BLaER1 (cell line): ENCODE measurements around the gene NANS.

ENCODE experiments used
- H3K27ac ChIP-seq: shearing (Covaris generic); formaldehyde crosslinking; 2 replicates; pipeline ENCODE4 v1.8.1; 2022
- H3K27me3 ChIP-seq: shearing (Covaris generic); formaldehyde crosslinking; 2 replicates; pipeline ENCODE4 v1.8.1; 2022
- H3K36me3 ChIP-seq: shearing (Covaris generic); formaldehyde crosslinking; 2 replicates; pipeline ENCODE4 v1.8.1; 2022
- H3K4me1 ChIP-seq: shearing (Covaris generic); formaldehyde crosslinking; 2 replicates; pipeline ENCODE4 v1.8.1; 2022
- H3K4me2 ChIP-seq: shearing (Covaris generic); formaldehyde crosslinking; 2 replicates; pipeline ENCODE4 v1.8.1; 2022
- H3K4me3 ChIP-seq: shearing (Covaris generic); formaldehyde crosslinking; 2 replicates; pipeline ENCODE4 v1.8.1; 2022
- H3K9ac ChIP-seq: shearing (Covaris generic); formaldehyde crosslinking; 2 replicates; pipeline ENCODE4 v1.8.1; 2022
- H3K9me3 ChIP-seq: shearing (Covaris generic); formaldehyde crosslinking; 2 replicates; pipeline ENCODE4 v1.8.1; 2022
- H4K20me1 ChIP-seq: shearing (Covaris generic); formaldehyde crosslinking; 2 replicates; pipeline ENCODE4 v1.8.1; 2022
- Cebpa-rat ChIP-seq: shearing (Covaris generic); IDR thresholded peaks from 2 replicates; pipeline ENCODE4 v1.8.1; 2022

NANS gene

DNA sequence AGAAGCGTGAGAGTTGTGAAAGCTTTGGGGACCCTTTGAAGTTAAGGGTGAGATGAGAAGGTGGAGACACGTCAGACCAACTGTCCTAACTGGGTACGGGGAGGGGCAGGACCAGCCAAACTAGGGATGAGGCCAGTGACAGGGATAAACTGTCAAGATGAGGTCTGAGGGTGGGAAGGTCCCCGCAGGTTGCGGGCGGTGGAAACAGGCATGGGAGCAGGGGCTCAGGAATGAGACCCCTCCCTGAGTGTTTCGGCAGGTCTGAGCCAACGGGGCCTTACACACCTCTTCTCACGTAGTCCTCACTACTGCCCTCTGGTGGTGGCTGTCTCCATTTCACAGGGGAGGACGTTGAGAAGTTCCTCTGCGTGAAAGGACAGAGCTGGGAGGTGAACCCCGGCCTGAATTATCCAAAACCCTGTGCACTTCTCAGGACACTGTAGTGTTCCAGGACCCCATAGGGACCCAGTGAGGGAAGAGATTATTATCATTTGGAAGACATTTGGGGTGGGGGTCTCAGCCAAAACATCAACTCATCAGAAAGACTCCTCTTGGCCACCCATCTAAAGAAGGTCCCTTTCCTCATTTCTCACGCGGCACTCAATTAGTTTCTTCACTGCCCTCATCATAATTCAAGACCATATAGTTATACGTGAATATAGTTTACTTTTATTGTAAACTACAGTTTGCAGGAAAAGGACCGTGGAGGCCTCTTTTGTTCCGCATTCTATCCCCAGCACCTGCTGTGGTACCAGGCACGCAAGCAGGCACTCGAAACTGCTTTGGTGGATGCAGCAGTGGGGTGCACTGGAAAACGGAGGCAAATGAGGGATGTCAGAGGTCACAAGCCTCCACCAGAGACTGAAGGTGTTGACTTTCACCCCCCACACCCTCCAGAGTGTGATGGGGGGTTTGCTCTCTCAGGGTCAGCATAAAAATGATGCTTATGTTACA, 21.7 kb upstream of the NANS start:
- Histone ChIP-seq H4K20me1 (no peaks in the 10 kb centered on the region), H3K27ac (no peak overlapping the region), H3K9me3 (no peaks in the 10 kb centered on the region), H3K4me2 (peak overlapping the region; percentile 43), H3K36me3 (no peaks in the 10 kb centered on the region), H3K4me3 (no peak overlapping the region), H3K9ac (no peak overlapping the region), H3K4me1 (peaks cover 41% of the 10 kb centered on the region), H3K27me3 (no peaks in the 10 kb centered on the region)
- TF ChIP-seq Cebpa-rat, result no peak

DNA sequence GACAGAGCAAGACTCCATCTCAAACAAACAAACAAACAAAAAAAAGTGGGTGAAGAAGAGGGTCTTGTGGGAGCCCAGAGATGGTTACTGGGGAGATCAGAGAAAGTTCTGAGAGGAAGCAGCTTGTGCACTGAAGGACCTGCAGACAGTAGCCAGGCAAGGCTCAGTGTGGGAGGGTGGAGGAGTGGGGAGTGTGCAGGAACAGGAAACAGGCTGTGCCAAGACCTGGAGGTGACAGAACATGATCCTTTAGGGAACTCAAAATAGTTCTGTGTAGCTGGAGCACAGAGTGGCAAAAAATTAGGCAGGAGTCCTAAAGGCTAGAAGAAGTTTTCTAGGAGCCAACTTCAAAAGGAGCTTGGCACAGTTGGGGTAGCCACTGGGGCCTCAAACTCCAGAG, 19.2 kb upstream of the NANS start:
- Histone ChIP-seq H4K20me1 (no peaks in the 10 kb centered on the region), H3K27me3 (no peaks in the 10 kb centered on the region), H3K36me3 (no peaks in the 10 kb centered on the region), H3K4me1 (peaks cover 47% of the 10 kb centered on the region), H3K4me3 (no peak overlapping the region), H3K4me2 (no peak overlapping the region), H3K27ac (no peak overlapping the region), H3K9me3 (no peaks in the 10 kb centered on the region), H3K9ac (no peak overlapping the region)
- no peak for TF ChIP-seq Cebpa-rat

DNA sequence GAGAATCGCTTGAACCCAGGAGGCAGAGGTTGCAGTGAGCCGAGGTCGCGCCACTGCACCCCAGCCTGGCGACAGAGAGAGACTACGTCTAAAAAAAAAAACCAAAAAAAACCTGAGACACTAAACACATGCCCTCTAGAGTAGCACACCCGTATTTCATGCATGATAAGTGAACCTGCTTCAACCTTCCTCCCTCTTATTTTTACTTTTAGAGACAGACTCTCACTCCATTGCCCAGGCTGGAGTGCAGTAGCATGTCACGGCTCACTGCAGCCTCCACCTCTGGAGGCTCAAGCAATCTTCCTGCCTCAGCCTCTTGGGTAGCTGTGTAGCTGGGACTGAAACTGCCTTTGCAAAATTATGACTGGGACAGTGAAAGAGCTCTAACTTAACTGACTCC, 17.6 kb upstream of the NANS start:
- H3K4me2 ChIP-seq, result peak overlapping the region; percentile 58
- H3K9me3 ChIP-seq, result no peaks in the 10 kb centered on the region
- H3K27me3 ChIP-seq, result no peaks in the 10 kb centered on the region
- H3K4me1 ChIP-seq, result peaks cover 47% of the 10 kb centered on the region
- no peaks in the 10 kb centered on the region for H4K20me1 ChIP-seq
- no peaks in the 10 kb centered on the region for H3K36me3 ChIP-seq
- H3K27ac ChIP-seq, result no peak overlapping the region
- no peak overlapping the region for H3K9ac ChIP-seq
- no peak for TF ChIP-seq Cebpa-rat
- H3K4me3 ChIP-seq, result no peak overlapping the region

DNA sequence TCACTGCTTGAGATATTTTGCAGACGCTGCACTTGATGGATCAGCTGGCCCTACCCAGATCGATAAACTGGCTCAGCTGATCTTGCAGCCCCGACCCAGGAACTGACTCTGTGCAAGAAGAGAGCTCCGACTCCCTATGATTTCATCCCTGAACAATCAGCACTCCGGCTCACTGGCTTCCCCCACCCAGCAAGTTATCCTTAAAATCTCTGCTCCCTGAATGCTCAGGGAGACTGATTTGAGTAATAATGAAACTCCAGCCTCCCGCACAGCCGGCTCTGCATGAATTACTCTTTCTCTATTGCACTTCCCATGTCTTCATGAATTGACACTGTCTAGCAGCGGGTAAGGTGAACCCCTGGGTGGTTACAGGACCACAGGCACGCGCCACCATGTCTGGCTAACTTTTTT, 16.9 kb upstream of the NANS start:
- TF ChIP-seq Cebpa-rat, result no peak
- no peak overlapping the region for H3K9ac ChIP-seq
- no peaks in the 10 kb centered on the region for H4K20me1 ChIP-seq
- peaks cover 47% of the 10 kb centered on the region for H3K4me1 ChIP-seq
- no peak overlapping the region for H3K4me3 ChIP-seq
- H3K27me3 ChIP-seq, result no peaks in the 10 kb centered on the region
- no peaks in the 10 kb centered on the region for H3K36me3 ChIP-seq
- peak overlapping the region; percentile 58 for H3K4me2 ChIP-seq
- H3K27ac ChIP-seq, result no peak overlapping the region
- H3K9me3 ChIP-seq, result peaks cover under 1% of the 10 kb centered on the region

DNA sequence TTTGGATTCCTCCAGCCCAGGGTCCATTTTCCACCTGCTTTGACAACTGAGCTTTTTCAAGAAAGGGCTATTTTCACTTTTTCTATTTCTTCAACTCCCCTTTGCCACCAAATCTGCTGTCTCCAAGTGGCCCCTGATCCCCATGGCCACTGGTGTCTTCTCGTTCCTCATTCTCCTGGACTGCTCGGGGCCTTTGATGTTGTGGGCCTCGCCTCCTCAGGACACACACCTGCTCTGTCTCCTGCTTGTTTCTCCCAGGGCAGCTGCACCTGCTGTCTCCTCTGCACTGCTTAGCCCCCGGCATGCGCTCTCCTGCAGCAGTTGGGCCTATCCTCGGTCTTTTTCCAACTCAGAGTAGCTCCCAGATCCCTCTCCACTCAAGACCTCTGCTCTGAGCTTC, 16.3 kb upstream of the NANS start:
- Histone ChIP-seq H3K4me1 (peaks cover 47% of the 10 kb centered on the region), H3K36me3 (no peaks in the 10 kb centered on the region), H3K9me3 (peaks cover 7% of the 10 kb centered on the region), H3K27ac (no peak overlapping the region), H3K9ac (no peak overlapping the region), H4K20me1 (no peaks in the 10 kb centered on the region), H3K4me2 (peak overlapping the region; percentile 58; the same call in 1 of the 2 replicates), H3K27me3 (no peaks in the 10 kb centered on the region), H3K4me3 (no peak overlapping the region)
- TF ChIP-seq Cebpa-rat, result no peak

DNA sequence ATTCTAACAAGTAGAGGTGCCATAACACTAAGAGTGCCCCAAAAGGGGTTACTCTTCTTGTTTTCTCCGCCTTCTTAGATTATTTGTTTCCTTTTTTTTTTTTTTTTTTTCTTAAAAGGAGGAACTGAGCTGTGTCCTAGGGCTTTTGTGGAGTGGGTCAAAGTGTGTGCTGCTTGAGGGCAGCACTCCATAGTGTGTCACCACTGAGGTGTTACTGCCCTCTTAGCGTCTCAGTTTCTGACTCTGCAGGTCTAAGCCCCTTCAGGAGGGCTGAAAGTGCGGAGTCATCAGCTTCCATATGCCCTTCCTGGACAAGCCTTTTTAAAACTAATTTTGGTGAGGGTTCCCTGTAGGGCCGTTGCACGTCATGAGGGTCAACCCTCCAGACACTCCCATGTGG, 12.6 kb upstream of the NANS start:
- no peak overlapping the region for H3K4me2 ChIP-seq
- no peaks in the 10 kb centered on the region for H3K27me3 ChIP-seq

DNA sequence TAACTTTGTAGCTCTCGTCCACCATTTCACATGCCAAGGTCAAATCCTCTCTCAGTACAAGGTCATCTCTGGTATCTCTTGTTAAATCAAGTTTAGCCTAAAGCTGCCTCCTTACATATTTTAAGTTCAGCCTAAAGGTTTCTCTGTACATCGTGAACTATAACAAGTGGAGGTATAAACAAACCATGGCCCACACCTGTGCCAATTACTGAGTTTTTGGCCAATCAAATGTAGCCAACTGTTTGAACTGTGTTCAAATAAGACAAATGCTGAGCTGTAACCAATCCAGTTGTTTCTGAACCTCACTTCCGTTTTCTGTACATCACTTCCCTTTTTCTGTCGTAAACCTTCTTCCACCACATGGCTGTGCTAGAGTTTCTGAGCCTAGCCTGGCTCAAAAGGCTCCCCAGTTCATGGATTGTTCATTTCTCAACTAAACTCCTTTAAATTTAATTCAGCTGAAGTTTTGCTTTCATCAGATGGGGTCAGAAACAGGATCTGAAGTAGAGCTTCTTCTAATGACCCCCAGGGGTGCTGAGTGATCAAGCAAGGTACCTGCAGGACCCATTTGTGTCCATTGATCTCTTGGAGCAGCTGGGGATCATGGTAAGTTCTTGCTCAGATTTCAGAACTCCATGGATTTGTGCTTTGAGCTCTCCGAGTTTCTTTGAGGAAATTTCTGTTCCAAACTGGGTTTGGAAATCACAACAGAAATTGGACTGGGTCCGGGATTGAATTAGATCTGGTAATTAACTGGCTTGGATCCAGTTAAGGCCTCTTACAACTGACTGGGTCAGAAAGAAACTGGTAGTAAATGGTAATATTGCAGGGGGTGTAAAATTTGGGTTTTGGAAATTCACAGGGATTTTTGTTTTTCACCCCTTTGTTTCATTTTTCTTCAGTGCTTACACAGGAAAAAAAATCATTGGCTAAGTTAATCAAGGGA, 11.0 kb upstream of the NANS start:
- H3K4me1 ChIP-seq, result peaks cover 4% of the 10 kb centered on the region; the same call in 1 of the 2 replicates
- no peaks in the 10 kb centered on the region for H3K36me3 ChIP-seq
- peaks cover 30% of the 10 kb centered on the region for H3K9me3 ChIP-seq
- H3K27ac ChIP-seq, result no peak overlapping the region
- H3K4me2 ChIP-seq, result no peak overlapping the region
- no peak overlapping the region for H3K4me3 ChIP-seq
- no peaks in the 10 kb centered on the region for H4K20me1 ChIP-seq
- H3K27me3 ChIP-seq, result no peaks in the 10 kb centered on the region
- H3K9ac ChIP-seq, result no peak overlapping the region
- no peak for TF ChIP-seq Cebpa-rat

More for the DNA sequence above, 12.6 kb upstream of the NANS start:
- H3K27ac ChIP-seq, result no peak overlapping the region
- peaks cover 19% of the 10 kb centered on the region for H3K4me1 ChIP-seq
- H3K9ac ChIP-seq, result no peak overlapping the region
- no peaks in the 10 kb centered on the region for H3K36me3 ChIP-seq
- H3K9me3 ChIP-seq, result peaks cover 30% of the 10 kb centered on the region
- H3K4me3 ChIP-seq, result no peak overlapping the region
- H4K20me1 ChIP-seq, result no peaks in the 10 kb centered on the region
- TF ChIP-seq Cebpa-rat, result no peak

DNA sequence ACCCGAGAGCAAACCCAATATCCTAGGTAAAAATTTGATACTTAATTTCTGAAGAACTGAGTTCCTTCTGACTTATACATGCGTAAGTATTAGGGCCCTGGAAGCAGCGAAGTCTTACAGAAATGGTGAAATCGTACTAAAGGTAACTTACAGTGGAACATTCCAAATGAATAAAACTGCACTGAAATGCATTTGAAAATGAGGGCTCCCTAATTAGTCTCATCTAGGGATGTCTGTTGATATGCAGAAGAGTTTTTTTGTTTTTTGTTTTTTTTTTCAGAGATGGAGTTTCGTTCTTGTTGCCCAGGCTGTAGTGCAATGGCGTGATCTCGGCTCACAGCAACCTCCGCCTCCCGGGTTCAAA, 10.4 kb upstream of the NANS start:
- Histone ChIP-seq H3K4me3 (no peak overlapping the region), H3K4me1 (peaks cover 4% of the 10 kb centered on the region; the same call in 1 of the 2 replicates), H3K27ac (no peak overlapping the region), H3K36me3 (no peaks in the 10 kb centered on the region), H3K9ac (no peak overlapping the region), H3K4me2 (no peak overlapping the region), H4K20me1 (no peaks in the 10 kb centered on the region), H3K9me3 (peaks cover 30% of the 10 kb centered on the region), H3K27me3 (no peaks in the 10 kb centered on the region)
- TF ChIP-seq Cebpa-rat, result no peak

DNA sequence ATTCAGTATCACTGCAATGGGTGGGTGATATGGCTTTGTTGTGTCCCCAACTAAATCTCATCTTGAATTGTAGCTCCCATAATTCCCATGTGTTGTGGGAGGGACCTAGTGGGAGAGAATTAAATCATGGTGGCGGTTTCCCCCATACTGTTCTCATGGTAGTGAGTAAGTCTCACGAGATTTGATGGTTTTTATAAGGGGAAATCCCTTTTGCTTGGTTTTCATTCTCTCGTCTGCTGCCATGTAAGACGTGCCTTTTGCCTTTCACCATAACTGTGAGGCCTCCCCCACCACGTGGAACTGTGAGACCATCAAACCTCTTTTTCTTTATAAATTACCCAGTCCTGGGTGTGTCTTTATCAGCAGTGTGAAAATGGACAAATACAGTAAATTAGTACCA, 9.5 kb upstream of the NANS start:
- no peak overlapping the region for H3K4me2 ChIP-seq
- no peaks in the 10 kb centered on the region for H3K36me3 ChIP-seq
- H4K20me1 ChIP-seq, result no peaks in the 10 kb centered on the region
- no peak overlapping the region for H3K9ac ChIP-seq
- H3K9me3 ChIP-seq, result peaks cover 30% of the 10 kb centered on the region
- no peak overlapping the region for H3K27ac ChIP-seq
- TF ChIP-seq Cebpa-rat, result no peak
- H3K4me3 ChIP-seq, result no peak overlapping the region
- H3K27me3 ChIP-seq, result no peaks in the 10 kb centered on the region
- peaks cover 4% of the 10 kb centered on the region; the same call in 1 of the 2 replicates for H3K4me1 ChIP-seq
